ENCODE data around the gene SMTNL2. TPM values are rescaled to one million over a fixed set of nuclear protein-coding genes. Genes with fewer than 3 reads are reported as not detected.

SMTNL2 gene
- total RNA-seq, 4 donors from 2014 or later = 3.0 to 7.2 (median 4.7) TPM

DNA sequence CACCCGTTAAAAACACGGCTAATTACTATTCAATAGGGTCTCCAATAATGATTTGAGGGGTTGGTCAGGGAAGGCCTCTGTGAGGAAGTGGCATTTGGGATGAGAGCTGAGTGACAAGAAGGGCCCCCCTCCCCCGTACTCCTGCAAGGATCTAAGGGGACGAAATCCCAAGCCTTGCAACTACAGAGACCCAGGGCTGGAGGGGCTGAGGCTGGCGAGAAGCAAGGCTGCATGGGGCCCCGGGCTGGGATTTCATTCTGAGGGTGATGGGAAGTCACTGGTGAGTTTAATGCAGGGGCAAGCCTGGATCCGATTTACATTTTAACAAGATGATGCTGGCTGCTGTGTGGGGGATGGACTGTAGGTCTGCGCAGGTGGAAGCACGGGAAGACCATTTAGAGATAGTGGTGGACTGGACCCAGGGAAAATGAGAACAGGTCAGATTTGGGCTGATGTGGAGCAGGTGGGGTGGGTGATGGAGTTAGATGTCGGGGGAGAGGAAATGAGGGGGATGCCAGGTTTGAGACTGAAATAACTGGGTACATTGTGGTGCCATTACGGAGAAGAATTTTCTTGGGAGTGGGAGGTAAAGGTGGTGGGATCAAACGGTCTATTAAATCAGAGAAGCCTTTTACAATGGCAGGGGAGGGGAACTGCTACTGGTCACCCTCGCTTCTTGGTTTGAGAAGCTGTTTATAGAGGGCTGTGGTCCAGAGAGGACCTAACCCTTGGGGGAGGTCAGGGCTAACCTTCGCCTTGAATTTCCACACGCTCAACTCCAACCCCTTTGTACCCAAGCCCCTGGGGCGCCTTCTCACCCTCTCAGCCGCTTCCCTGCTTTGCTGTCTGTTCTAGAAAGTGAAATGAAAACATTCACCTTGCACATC, 28.2 kb upstream of the SMTNL2 start:
- peaks cover 15 to 31% (median 28%) of the 10 kb centered on the region in 4 donors for H3K36me3 ChIP-seq
- intact Hi-C loops (cut with DNase I) = loop anchor here (10.0 kb wide), 1 partner anchor 131 kb away; no protein-coding TSS in a partner anchor
- H3K27ac ChIP-seq (replicated peaks in 1 of 4) = peak overlapping the region; percentile 74 to 87 (median 84)
- peaks cover 20 to 24% (median 23%) of the 10 kb centered on the region in 4 donors for H3K4me1 ChIP-seq
- 61% methylated on average over 17 of the region's 17 CpGs for WGBS
- TF ChIP-seq POLR2AphosphoS5 (IDR thresholded peaks at IDR 0.05) (no peak), POLR2A (IDR thresholded peaks at IDR 0.05; ENCODE audit: low read depth) (no peak), EP300 (IDR thresholded peaks at IDR 0.05) (no peak)
- TF ChIP-seq, protein P1, sequence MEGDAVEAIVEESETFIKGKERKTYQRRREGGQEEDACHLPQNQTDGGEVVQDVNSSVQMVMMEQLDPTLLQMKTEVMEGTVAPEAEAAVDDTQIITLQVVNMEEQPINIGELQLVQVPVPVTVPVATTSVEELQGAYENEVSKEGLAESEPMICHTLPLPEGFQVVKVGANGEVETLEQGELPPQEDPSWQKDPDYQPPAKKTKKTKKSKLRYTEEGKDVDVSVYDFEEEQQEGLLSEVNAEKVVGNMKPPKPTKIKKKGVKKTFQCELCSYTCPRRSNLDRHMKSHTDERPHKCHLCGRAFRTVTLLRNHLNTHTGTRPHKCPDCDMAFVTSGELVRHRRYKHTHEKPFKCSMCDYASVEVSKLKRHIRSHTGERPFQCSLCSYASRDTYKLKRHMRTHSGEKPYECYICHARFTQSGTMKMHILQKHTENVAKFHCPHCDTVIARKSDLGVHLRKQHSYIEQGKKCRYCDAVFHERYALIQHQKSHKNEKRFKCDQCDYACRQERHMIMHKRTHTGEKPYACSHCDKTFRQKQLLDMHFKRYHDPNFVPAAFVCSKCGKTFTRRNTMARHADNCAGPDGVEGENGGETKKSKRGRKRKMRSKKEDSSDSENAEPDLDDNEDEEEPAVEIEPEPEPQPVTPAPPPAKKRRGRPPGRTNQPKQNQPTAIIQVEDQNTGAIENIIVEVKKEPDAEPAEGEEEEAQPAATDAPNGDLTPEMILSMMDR (IDR thresholded peaks at IDR 0.05) = no peak
- H3K4me3 ChIP-seq = peak overlapping the region; percentile 67 to 91 (median 78)
- H3K9me3 ChIP-seq = no peaks in the 10 kb centered on the region
- H3K27me3 ChIP-seq = no peaks in the 10 kb centered on the region
- no peak for DNase-seq (ENCODE audit: extremely low spot score)

DNA sequence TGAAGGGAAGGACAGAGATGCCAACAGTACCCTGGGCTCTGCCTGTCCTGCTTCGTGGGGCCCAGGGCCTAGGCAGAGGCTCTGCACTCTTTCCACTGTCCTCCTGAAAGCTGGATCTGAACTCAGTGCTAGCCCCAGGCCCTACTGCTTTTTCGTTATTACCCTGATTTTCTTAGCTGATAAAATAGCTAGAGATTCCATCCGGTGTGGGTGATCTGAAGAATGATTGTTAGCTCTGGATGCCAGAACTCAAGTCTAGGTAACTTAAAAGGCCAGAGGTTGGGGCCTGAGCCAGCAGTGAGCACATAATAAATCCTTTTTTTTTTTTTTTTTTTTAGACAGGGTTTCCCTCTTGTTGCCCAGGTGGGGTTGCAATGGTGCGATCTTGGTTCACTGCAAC, 27.3 kb upstream of the SMTNL2 start:
- peaks cover 9 to 22% (median 19%) of the 10 kb centered on the region in 4 donors for H3K36me3 ChIP-seq
- DNase-seq (ENCODE audit: extremely low spot score) = no peak
- H3K4me3 ChIP-seq = no peak overlapping the region
- peaks cover 20 to 24% (median 23%) of the 10 kb centered on the region in 4 donors for H3K4me1 ChIP-seq
- intact Hi-C loops (cut with DNase I) = loop anchor here (10.0 kb wide), 1 partner anchor 132 kb away; no protein-coding TSS in a partner anchor
- no peaks in the 10 kb centered on the region for H3K27me3 ChIP-seq
- H3K27ac ChIP-seq (replicated peaks in 1 of 4) = no peak overlapping the region
- no peaks in the 10 kb centered on the region for H3K9me3 ChIP-seq
- no peak for TF ChIP-seq EP300 (IDR thresholded peaks at IDR 0.05)
- TF ChIP-seq, protein P1 (IDR thresholded peaks at IDR 0.05) = no peak
- no peak for TF ChIP-seq POLR2AphosphoS5 (IDR thresholded peaks at IDR 0.05)
- TF ChIP-seq POLR2A (IDR thresholded peaks at IDR 0.05; ENCODE audit: low read depth) = no peak
- 92% methylated on average over 4 of the region's 4 CpGs for WGBS

DNA sequence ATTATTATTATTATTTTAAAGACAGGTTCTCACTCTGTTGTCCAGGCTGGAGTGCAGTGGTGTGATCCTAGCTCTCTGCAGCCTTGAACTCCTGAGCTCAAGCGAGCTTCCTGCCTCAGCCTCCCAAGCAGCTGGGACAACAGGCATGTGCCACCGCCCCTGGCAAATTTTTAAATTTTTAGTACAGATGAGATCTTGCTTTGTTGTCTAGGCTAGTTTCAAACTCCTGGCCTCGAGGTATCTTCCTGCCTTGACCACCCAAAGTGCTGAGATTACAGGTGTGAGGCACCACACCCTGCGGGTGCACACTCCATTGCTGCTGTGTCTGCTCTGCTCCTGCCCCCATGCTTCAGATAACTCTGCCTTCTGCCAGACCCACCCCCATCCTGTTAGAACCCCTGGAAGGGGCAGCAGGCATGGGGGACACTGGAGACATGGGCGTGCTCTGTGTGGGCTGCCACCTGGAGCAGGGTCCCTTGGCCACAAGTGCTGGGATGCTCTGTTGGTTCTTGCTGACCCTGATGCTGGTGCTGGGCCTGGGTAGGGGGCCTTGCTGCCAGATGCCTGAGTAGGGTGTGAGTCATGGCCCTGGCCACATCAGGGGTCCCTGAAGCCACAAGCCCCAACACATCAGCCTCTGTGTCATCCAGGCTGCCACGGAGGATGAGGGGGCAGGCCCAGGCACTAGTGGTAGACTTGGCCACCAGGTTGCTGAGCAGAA, 26.5 kb upstream of the SMTNL2 start:
- 90% methylated on average over 5 of the region's 6 CpGs for WGBS

DNA sequence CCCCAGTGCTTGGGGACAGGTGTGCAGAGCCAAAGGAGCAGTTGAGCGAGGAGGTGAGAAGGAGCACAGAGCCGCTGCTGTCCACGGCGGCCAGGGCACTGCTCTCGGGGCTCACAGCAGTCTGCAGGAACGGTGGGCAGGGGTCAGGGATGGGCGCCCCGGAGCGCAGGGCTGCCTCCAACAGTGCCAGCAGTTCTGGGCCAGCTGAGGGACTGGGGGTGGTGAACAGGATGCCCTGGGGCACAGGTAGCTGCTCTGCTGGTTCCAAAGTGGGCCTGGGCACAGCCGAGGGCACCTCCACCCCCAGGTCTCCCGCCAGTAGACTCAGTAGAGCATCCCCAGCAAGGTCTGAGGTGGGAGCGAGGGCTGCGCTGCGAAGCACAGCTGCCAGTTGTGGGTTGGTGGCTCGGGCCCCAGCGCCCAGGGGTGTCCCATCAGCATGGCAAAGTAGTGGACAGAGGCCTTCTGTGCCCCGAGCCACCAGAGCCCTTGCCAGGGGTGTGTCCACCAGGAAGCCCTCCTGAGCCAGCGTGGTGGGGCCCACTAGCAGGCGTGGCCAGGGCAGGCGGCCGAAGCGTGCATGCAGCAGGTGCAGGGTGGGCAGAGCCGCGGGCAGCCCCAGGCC, 25.9 kb upstream of the SMTNL2 start:
- H3K9me3 ChIP-seq = no peaks in the 10 kb centered on the region
- H3K27me3 ChIP-seq = no peaks in the 10 kb centered on the region
- DNase-seq (ENCODE audit: extremely low spot score) = no peak
- H3K4me3 ChIP-seq = no peak overlapping the region
- WGBS = 93% methylated on average over 18 of the region's 24 CpGs
- no peak for TF ChIP-seq POLR2AphosphoS5 (IDR thresholded peaks at IDR 0.05)
- TF ChIP-seq, protein P1 (IDR thresholded peaks at IDR 0.05) = no peak
- TF ChIP-seq POLR2A (IDR thresholded peaks at IDR 0.05; ENCODE audit: low read depth) = no peak
- no peak for TF ChIP-seq EP300 (IDR thresholded peaks at IDR 0.05)
- peaks cover 0 to 8% (median 5%) of the 10 kb centered on the region in 4 donors for H3K36me3 ChIP-seq
- peaks cover 22 to 28% (median 26%) of the 10 kb centered on the region in 4 donors for H3K4me1 ChIP-seq
- intact Hi-C loops (cut with DNase I) = loop anchor here (10.0 kb wide), 1 partner anchor 134 kb away; no protein-coding TSS in a partner anchor
- H3K27ac ChIP-seq (replicated peaks in 1 of 4) = no peak overlapping the region

More for the DNA sequence above, 26.5 kb upstream of the SMTNL2 start:
- H3K27ac ChIP-seq (replicated peaks in 1 of 4) = no peak overlapping the region
- H3K4me3 ChIP-seq = no peak overlapping the region
- DNase-seq (ENCODE audit: extremely low spot score) = no peak
- intact Hi-C loops (cut with DNase I) = loop anchor here (10.0 kb wide), 1 partner anchor 133 kb away; no protein-coding TSS in a partner anchor
- no peaks in the 10 kb centered on the region for H3K27me3 ChIP-seq
- H3K4me1 ChIP-seq = peaks cover 22 to 28% (median 26%) of the 10 kb centered on the region in 4 donors
- TF ChIP-seq, protein P1 (IDR thresholded peaks at IDR 0.05) = no peak
- TF ChIP-seq POLR2AphosphoS5 (IDR thresholded peaks at IDR 0.05) = no peak
- TF ChIP-seq EP300 (IDR thresholded peaks at IDR 0.05) = no peak
- no peak for TF ChIP-seq POLR2A (IDR thresholded peaks at IDR 0.05; ENCODE audit: low read depth)
- H3K36me3 ChIP-seq = peaks cover 4 to 14% (median 12%) of the 10 kb centered on the region in 4 donors
- no peaks in the 10 kb centered on the region for H3K9me3 ChIP-seq
